ENCODE measurements around the gene ACACB. TPM values are rescaled to one million over a fixed set of nuclear protein-coding genes. Genes with fewer than 3 reads are reported as not detected.

The ACACB gene
- total RNA-seq, 1 experiment from 2014 or later: 21.7 TPM

GRCh38 chr12:109299849-109300248 is 183.5 kb downstream of the ACACB start:
- intact Hi-C loops (cut with micrococcal nuclease): no loop called here
- Histone ChIP-seq H3K4me3 (ENCODE audit: low read length) (no peak overlapping the region), H3K79me2 (ENCODE audit: low read length) (no peaks in the 10 kb centered on the region), H3F3A (ENCODE audit: low read length, unreplicated experiment) (no peaks in the 10 kb centered on the region), H3K4me1 (ENCODE audit: insufficient read depth, low read length) (no peaks in the 10 kb centered on the region), H3K9ac (ENCODE audit: low read length) (no peak overlapping the region), H3K27me3 (ENCODE audit: low read length) (peaks cover 38% of the 10 kb centered on the region), H3K36me3 (ENCODE audit: low read depth, low read length) (no peaks in the 10 kb centered on the region), H3K27ac (ENCODE audit: low read length) (no peak overlapping the region), H2AFZ (ENCODE audit: low read length) (no peak overlapping the region), H3K4me2 (ENCODE audit: low read length) (no peak overlapping the region), H3K9me2 (replicated peaks; ENCODE audit: low read length) (no peaks in the 10 kb centered on the region), H4K20me1 (ENCODE audit: low read length) (no peaks in the 10 kb centered on the region), H3K9me3 (ENCODE audit: low read length) (no peaks in the 10 kb centered on the region)
- DNase-seq (no peak), ATAC-seq (no peak)
- TF ChIP-seq EZH2phosphoT487 (IDR thresholded peaks at IDR 0.05; ENCODE audit: borderline replicate concordance, low read length): no peak
- no peak for TF ChIP-seq CTCF (conservative IDR thresholded peaks at IDR 0.05; ENCODE audit: low read depth, low read length)
- TF ChIP-seq EZH2 (IDR thresholded peaks at IDR 0.05; ENCODE audit: low read length, unreplicated experiment): no peak
- CTCF ChIA-PET: no interaction called here
- POLR2A ChIA-PET (ENCODE audit: unreplicated experiment): no interaction called here
- no TSS peak for BruUV-seq (replicated peaks)

DNA sequence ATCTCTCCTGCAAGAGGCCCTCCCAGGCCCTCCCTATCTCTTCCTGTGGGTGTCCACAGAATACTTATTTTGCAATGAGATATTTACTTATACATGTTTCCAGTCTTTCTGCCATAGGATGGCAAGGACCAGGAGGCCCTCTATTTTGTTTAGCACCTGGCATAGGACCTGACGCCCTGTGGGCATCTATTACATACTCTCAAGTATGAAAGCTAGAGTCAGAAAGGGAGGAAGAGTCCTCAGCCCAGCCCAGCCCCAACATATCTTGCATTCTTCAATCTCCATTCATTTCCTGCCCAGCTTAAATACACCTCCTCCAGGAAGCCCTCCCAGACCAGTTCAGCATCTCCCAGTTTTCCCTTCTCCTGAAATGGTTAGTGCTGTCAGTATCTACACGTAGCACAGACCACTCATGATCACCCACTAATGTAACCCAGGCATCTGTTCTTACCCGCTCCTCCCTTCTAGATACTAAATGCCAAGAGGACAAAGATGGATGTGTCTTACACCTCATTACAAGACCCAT is 185.3 kb downstream of the ACACB start:
- ChIA-PET POLR2A (ENCODE audit: unreplicated experiment) (no interaction called here), CTCF (no interaction called here)
- ATAC-seq: no peak
- no peak for TF ChIP-seq EZH2 (IDR thresholded peaks at IDR 0.05; ENCODE audit: low read length, unreplicated experiment)
- TF ChIP-seq EZH2phosphoT487 (IDR thresholded peaks at IDR 0.05; ENCODE audit: borderline replicate concordance, low read length): no peak
- TF ChIP-seq CTCF (conservative IDR thresholded peaks at IDR 0.05; ENCODE audit: low read depth, low read length): no peak
- H3K4me3 ChIP-seq (ENCODE audit: low read length): no peak overlapping the region
- no peaks in the 10 kb centered on the region for H3K4me1 ChIP-seq (ENCODE audit: insufficient read depth, low read length)
- no peaks in the 10 kb centered on the region for H3K36me3 ChIP-seq (ENCODE audit: low read depth, low read length)
- intact Hi-C loops (cut with micrococcal nuclease): no loop called here
- no peak overlapping the region for H3K4me2 ChIP-seq (ENCODE audit: low read length)
- H4K20me1 ChIP-seq (ENCODE audit: low read length): no peaks in the 10 kb centered on the region
- no peaks in the 10 kb centered on the region for H3K9me2 ChIP-seq (replicated peaks; ENCODE audit: low read length)
- H3K79me2 ChIP-seq (ENCODE audit: low read length): no peaks in the 10 kb centered on the region
- no peaks in the 10 kb centered on the region for H3K9me3 ChIP-seq (ENCODE audit: low read length)
- H3K27me3 ChIP-seq (ENCODE audit: low read length): peaks cover 46% of the 10 kb centered on the region
- no peaks in the 10 kb centered on the region for H3F3A ChIP-seq (ENCODE audit: low read length, unreplicated experiment)
- no TSS peak for BruUV-seq (replicated peaks)
- DNase-seq: no peak
- H3K9ac ChIP-seq (ENCODE audit: low read length): no peak overlapping the region
- H3K27ac ChIP-seq (ENCODE audit: low read length): no peak overlapping the region
- no peak overlapping the region for H2AFZ ChIP-seq (ENCODE audit: low read length)

GRCh38 chr12:109302358-109302757 is 186.0 kb downstream of the ACACB start:
- Histone ChIP-seq H3F3A (ENCODE audit: low read length, unreplicated experiment) (no peaks in the 10 kb centered on the region), H3K27me3 (ENCODE audit: low read length) (peaks cover 52% of the 10 kb centered on the region), H3K4me3 (ENCODE audit: low read length) (no peak overlapping the region), H3K9me2 (replicated peaks; ENCODE audit: low read length) (no peaks in the 10 kb centered on the region), H4K20me1 (ENCODE audit: low read length) (no peaks in the 10 kb centered on the region), H3K9ac (ENCODE audit: low read length) (no peak overlapping the region), H2AFZ (ENCODE audit: low read length) (no peak overlapping the region), H3K36me3 (ENCODE audit: low read depth, low read length) (no peaks in the 10 kb centered on the region), H3K79me2 (ENCODE audit: low read length) (no peaks in the 10 kb centered on the region), H3K27ac (ENCODE audit: low read length) (no peak overlapping the region), H3K4me1 (ENCODE audit: insufficient read depth, low read length) (no peaks in the 10 kb centered on the region), H3K4me2 (ENCODE audit: low read length) (no peak overlapping the region), H3K9me3 (ENCODE audit: low read length) (no peaks in the 10 kb centered on the region)
- DNase-seq (peak; percentile 60), ATAC-seq (peak; percentile 76)
- ChIA-PET CTCF (interaction anchor here (0.5 kb wide), 1 partner anchor 12 kb away, joined by 7 read pairs; no protein-coding TSS in a partner anchor), POLR2A (ENCODE audit: unreplicated experiment) (no interaction called here)
- no TSS peak for BruUV-seq (replicated peaks)
- TF ChIP-seq EZH2phosphoT487 (IDR thresholded peaks at IDR 0.05; ENCODE audit: borderline replicate concordance, low read length): no peak
- peak; percentile 57 for TF ChIP-seq CTCF (conservative IDR thresholded peaks at IDR 0.05; ENCODE audit: low read depth, low read length)
- no peak for TF ChIP-seq EZH2 (IDR thresholded peaks at IDR 0.05; ENCODE audit: low read length, unreplicated experiment)
- intact Hi-C loops (cut with micrococcal nuclease): no loop called here
